Activated naive CD4-positive, alpha-beta T cell treated with anti-CD3 and anti-CD28 coated beads for 36 hours (primary cell): ENCODE results near the gene ST14. TPM values are rescaled to one million over a fixed set of nuclear protein-coding genes. Genes with fewer than 3 reads are reported as not detected.
"Not testable (repeated sequence)": the region's sequence is repeated elsewhere in the genome, so short reads cannot be mapped to it uniquely, and the experiment has no call there.

Experiments used
- CTCF ChIA-PET: fragments of 350-600 bp; sonication (Branson Sonifier 250); formaldehyde crosslinking; loops from one replicate; lab custom pipeline; 2021; ENCODE audit warnings: antibody characterized with exemption; lab: Charles Lee
- DNase-seq: peaks from one replicate; pipeline ENCODE4 v3.0.0-alpha.2; 2020
- H3K27ac Mint-ChIP-seq: one replicate; pipeline ENCODE4 v1.8.0; 2021; ENCODE audit warnings: mild to moderate bottlenecking, mixed read lengths
- H3K27me3 Mint-ChIP-seq: one replicate; pipeline ENCODE4 v1.8.0; 2021; ENCODE audit warnings: low read depth, mixed read lengths
- H3K36me3 Mint-ChIP-seq: one replicate; pipeline ENCODE4 v1.8.0; 2021; ENCODE audit warnings: low read depth, mixed read lengths
- H3K4me1 Mint-ChIP-seq: one replicate; pipeline ENCODE4 v1.8.0; 2021; ENCODE audit warnings: low read depth, mixed read lengths
- H3K4me3 Mint-ChIP-seq: one replicate; pipeline ENCODE4 v1.8.0; 2021; ENCODE audit warnings: mild to moderate bottlenecking, moderate library complexity, mixed read lengths
- H3K9me3 Mint-ChIP-seq: one replicate; pipeline ENCODE4 v1.8.0; 2021; ENCODE audit warnings: mixed read lengths
- intact Hi-C: fragments of 100-400 bp; cut with micrococcal nuclease; formaldehyde crosslinking; loops from one replicate; pipeline ENCODE4 v1.15.1; 2023
- total RNA-seq, 2 experiments: library from RNA; stranded (reverse); gene quantifications; one replicate each; pipeline ENCODE4 v1.2.3, GENCODE V29; 2021

Gene ST14
- total RNA-seq, 2 experiments from 2014 or later: not detected

- Mint-ChIP-seq H3K9me3 (peaks cover 8% of the 10 kb centered on the region), H3K27ac (no peak overlapping the region), H3K36me3 (no peaks in the 10 kb centered on the region), H3K27me3 (peaks cover 9% of the 10 kb centered on the region), H3K4me1 (no peaks in the 10 kb centered on the region), H3K4me3 (no peak overlapping the region)
- CTCF ChIA-PET: no interaction called here
- no peak for DNase-seq
- intact Hi-C loops: no loop called here
Measured at GRCh38 chr11:130170345-130170744, 10.8 kb downstream of the ST14 start.

- Mint-ChIP-seq H3K9me3 (peaks cover 8% of the 10 kb centered on the region), H3K4me3 (no peak overlapping the region), H3K27me3 (peaks cover 5% of the 10 kb centered on the region), H3K4me1 (no peaks in the 10 kb centered on the region), H3K27ac (no peak overlapping the region), H3K36me3 (no peaks in the 10 kb centered on the region)
- CTCF ChIA-PET: no interaction called here
- intact Hi-C loops: no loop called here
- no peak for DNase-seq
Measured at GRCh38 chr11:130171534-130171933, 12.0 kb downstream of the ST14 start.

GRCh38 chr11:130172001-130172400, 12.4 kb downstream of the ST14 start:
- CTCF ChIA-PET, intact Hi-C loops, H3K4me1 Mint-ChIP-seq, H3K27ac Mint-ChIP-seq, H3K4me3 Mint-ChIP-seq, DNase-seq, H3K36me3 Mint-ChIP-seq, H3K9me3 Mint-ChIP-seq, H3K27me3 Mint-ChIP-seq: not testable (repeated sequence)

GRCh38 chr11:130174642-130175041, 15.1 kb downstream of the ST14 start:
- no peaks in the 10 kb centered on the region for H3K27me3 Mint-ChIP-seq
- no peaks in the 10 kb centered on the region for H3K4me1 Mint-ChIP-seq
- H3K36me3 Mint-ChIP-seq: no peaks in the 10 kb centered on the region
- CTCF ChIA-PET: no interaction called here
- H3K27ac Mint-ChIP-seq: no peak overlapping the region
- H3K9me3 Mint-ChIP-seq: peaks cover 8% of the 10 kb centered on the region
- H3K4me3 Mint-ChIP-seq: no peak overlapping the region
- intact Hi-C loops: no loop called here
- no peak for DNase-seq

- no peaks in the 10 kb centered on the region for H3K27me3 Mint-ChIP-seq
- CTCF ChIA-PET: interaction anchor here (0.9 kb wide), 1 partner anchor 10 kb away, joined by 3 read pairs; no protein-coding TSS in a partner anchor
- DNase-seq: no peak
- H3K36me3 Mint-ChIP-seq: no peaks in the 10 kb centered on the region
- no peak overlapping the region for H3K27ac Mint-ChIP-seq
- intact Hi-C loops: no loop called here
- no peak overlapping the region for H3K4me3 Mint-ChIP-seq
- no peaks in the 10 kb centered on the region for H3K4me1 Mint-ChIP-seq
- peaks cover 8% of the 10 kb centered on the region for H3K9me3 Mint-ChIP-seq
Measured at GRCh38 chr11:130175898-130176297, 16.3 kb downstream of the ST14 start.

GRCh38 chr11:130177782-130178181, 18.2 kb downstream of the ST14 start:
- CTCF ChIA-PET: no interaction called here
- no peak for DNase-seq
- H3K4me1 Mint-ChIP-seq: no peaks in the 10 kb centered on the region
- no peaks in the 10 kb centered on the region for H3K27me3 Mint-ChIP-seq
- intact Hi-C loops: no loop called here
- no peaks in the 10 kb centered on the region for H3K36me3 Mint-ChIP-seq
- H3K4me3 Mint-ChIP-seq: no peak overlapping the region
- H3K9me3 Mint-ChIP-seq: peaks cover 8% of the 10 kb centered on the region
- no peak overlapping the region for H3K27ac Mint-ChIP-seq

GRCh38 chr11:130178441-130179339, 19.1 kb downstream of the ST14 start:
- no peak for DNase-seq
- H3K36me3 Mint-ChIP-seq: no peaks in the 10 kb centered on the region
- intact Hi-C loops: no loop called here
- no peaks in the 10 kb centered on the region for H3K4me1 Mint-ChIP-seq
- no peaks in the 10 kb centered on the region for H3K27me3 Mint-ChIP-seq
- CTCF ChIA-PET: no interaction called here
- no peak overlapping the region for H3K27ac Mint-ChIP-seq
- peaks cover 8% of the 10 kb centered on the region for H3K9me3 Mint-ChIP-seq
- no peak overlapping the region for H3K4me3 Mint-ChIP-seq

- intact Hi-C loops: no loop called here
- no peak overlapping the region for H3K4me3 Mint-ChIP-seq
- DNase-seq: no peak
- H3K27ac Mint-ChIP-seq: no peak overlapping the region
- CTCF ChIA-PET: no interaction called here
- peaks cover 6% of the 10 kb centered on the region for H3K9me3 Mint-ChIP-seq
- peaks cover 2% of the 10 kb centered on the region for H3K27me3 Mint-ChIP-seq
- no peaks in the 10 kb centered on the region for H3K4me1 Mint-ChIP-seq
- no peaks in the 10 kb centered on the region for H3K36me3 Mint-ChIP-seq
Measured at GRCh38 chr11:130179396-130180306, 20.1 kb downstream of the ST14 start.

GRCh38 chr11:130180491-130180890, 20.9 kb downstream of the ST14 start:
- Mint-ChIP-seq H3K27me3 (peaks cover 4% of the 10 kb centered on the region), H3K4me3 (no peak overlapping the region), H3K4me1 (no peaks in the 10 kb centered on the region), H3K27ac (no peak overlapping the region), H3K36me3 (no peaks in the 10 kb centered on the region), H3K9me3 (no peaks in the 10 kb centered on the region)
- DNase-seq: no peak
- CTCF ChIA-PET: no interaction called here
- intact Hi-C loops: no loop called here

GRCh38 chr11:130180896-130181294, 21.3 kb downstream of the ST14 start:
- no peak for DNase-seq
- no peak overlapping the region for H3K27ac Mint-ChIP-seq
- CTCF ChIA-PET: no interaction called here
- H3K4me1 Mint-ChIP-seq: no peaks in the 10 kb centered on the region
- peaks cover 4% of the 10 kb centered on the region for H3K27me3 Mint-ChIP-seq
- H3K4me3 Mint-ChIP-seq: no peak overlapping the region
- no peaks in the 10 kb centered on the region for H3K36me3 Mint-ChIP-seq
- H3K9me3 Mint-ChIP-seq: no peaks in the 10 kb centered on the region
- intact Hi-C loops: no loop called here

- Mint-ChIP-seq H3K4me3 (no peak overlapping the region), H3K27me3 (peaks cover 4% of the 10 kb centered on the region), H3K27ac (no peak overlapping the region), H3K36me3 (no peaks in the 10 kb centered on the region), H3K9me3 (no peaks in the 10 kb centered on the region), H3K4me1 (no peaks in the 10 kb centered on the region)
- intact Hi-C loops: no loop called here
- no peak for DNase-seq
- CTCF ChIA-PET: no interaction called here
Measured at GRCh38 chr11:130181295-130182272, 22.0 kb downstream of the ST14 start.
